Activated T-helper 17 cell treated with anti-CD3 and anti-CD28 coated beads, Interleukin-2, amount 50 U/mL, for 72 hours (primary cell): ENCODE measurements around the gene PDSS1. TPM values are rescaled to one million over a fixed set of nuclear protein-coding genes. Genes with fewer than 3 reads are reported as not detected.
A peak's percentile ranks its signal among the peaks of the same experiment; 100 is the strongest.

Source experiments
- ATAC-seq: fragments of 150-1000 bp; cut with Tn5 transposase; replicated peaks from 2 replicates; pipeline ENCODE4 v1.10.0; 2021; ENCODE audit warnings: mild to moderate bottlenecking, moderate library complexity
- H3K27ac Mint-ChIP-seq: one replicate; pipeline ENCODE4 v1.8.0; 2022; ENCODE audit warnings: mixed read lengths
- H3K27me3 Mint-ChIP-seq: one replicate; pipeline ENCODE4 v1.8.0; 2022; ENCODE audit warnings: mixed read lengths
- H3K36me3 Mint-ChIP-seq: one replicate; pipeline ENCODE4 v1.8.0; 2022; ENCODE audit warnings: low read depth, mild to moderate bottlenecking, mixed read lengths
- H3K4me1 Mint-ChIP-seq: one replicate; pipeline ENCODE4 v1.8.0; 2022; ENCODE audit warnings: mixed read lengths
- H3K4me3 Mint-ChIP-seq: one replicate; pipeline ENCODE4 v1.8.0; 2022; ENCODE audit warnings: mild to moderate bottlenecking, mixed read lengths
- H3K9me3 Mint-ChIP-seq: one replicate; pipeline ENCODE4 v1.8.0; 2022; ENCODE audit warnings: mixed read lengths
- total RNA-seq, 2 donors: library from RNA; stranded (reverse); gene quantifications; one replicate each; pipeline ENCODE4 v1.2.3, GENCODE V29; 2022

Gene PDSS1
- total RNA-seq, 2 donors from 2014 or later = 10.9 to 32.1 TPM

GRCh38 chr10:26714415-26715136 is 17.1 kb downstream of the PDSS1 start:
- ATAC-seq = no peak
- H3K4me1 Mint-ChIP-seq = no peaks in the 10 kb centered on the region
- H3K4me3 Mint-ChIP-seq = no peak overlapping the region
- H3K36me3 Mint-ChIP-seq = peaks cover 67% of the 10 kb centered on the region
- H3K27me3 Mint-ChIP-seq = no peaks in the 10 kb centered on the region
- no peaks in the 10 kb centered on the region for H3K9me3 Mint-ChIP-seq
- H3K27ac Mint-ChIP-seq = no peak overlapping the region

- no peaks in the 10 kb centered on the region for H3K9me3 Mint-ChIP-seq
- ATAC-seq = no peak
- no peak overlapping the region for H3K27ac Mint-ChIP-seq
- no peak overlapping the region for H3K4me3 Mint-ChIP-seq
- no peaks in the 10 kb centered on the region for H3K4me1 Mint-ChIP-seq
- H3K27me3 Mint-ChIP-seq = no peaks in the 10 kb centered on the region
- peaks cover 69% of the 10 kb centered on the region for H3K36me3 Mint-ChIP-seq
Measured at GRCh38 chr10:26715137-26715487, 17.6 kb downstream of the PDSS1 start.

- no peaks in the 10 kb centered on the region for H3K9me3 Mint-ChIP-seq
- ATAC-seq = no peak
- H3K4me1 Mint-ChIP-seq = no peaks in the 10 kb centered on the region
- H3K4me3 Mint-ChIP-seq = no peak overlapping the region
- no peak overlapping the region for H3K27ac Mint-ChIP-seq
- peaks cover 86% of the 10 kb centered on the region for H3K36me3 Mint-ChIP-seq
- H3K27me3 Mint-ChIP-seq = no peaks in the 10 kb centered on the region
Measured at GRCh38 chr10:26717476-26717875, 20.0 kb downstream of the PDSS1 start.

- H3K4me3 Mint-ChIP-seq = peak overlapping the region; percentile 38
- peaks cover 90% of the 10 kb centered on the region for H3K36me3 Mint-ChIP-seq
- H3K4me1 Mint-ChIP-seq = no peaks in the 10 kb centered on the region
- H3K27ac Mint-ChIP-seq = peak overlapping the region; percentile 89
- peak; percentile 97 for ATAC-seq
- H3K27me3 Mint-ChIP-seq = no peaks in the 10 kb centered on the region
- no peaks in the 10 kb centered on the region for H3K9me3 Mint-ChIP-seq
Measured at GRCh38 chr10:26721561-26721960, 24.1 kb downstream of the PDSS1 start.

GRCh38 chr10:26723016-26723415 is 25.5 kb downstream of the PDSS1 start:
- Mint-ChIP-seq H3K4me3 (no peak overlapping the region), H3K27me3 (no peaks in the 10 kb centered on the region), H3K27ac (no peak overlapping the region), H3K36me3 (peaks cover 93% of the 10 kb centered on the region), H3K9me3 (no peaks in the 10 kb centered on the region), H3K4me1 (no peaks in the 10 kb centered on the region)
- no peak for ATAC-seq

- no peak overlapping the region for H3K4me3 Mint-ChIP-seq
- H3K27ac Mint-ChIP-seq = peak overlapping the region; percentile 23
- ATAC-seq = peak; percentile 55
- no peaks in the 10 kb centered on the region for H3K27me3 Mint-ChIP-seq
- H3K4me1 Mint-ChIP-seq = peaks cover 4% of the 10 kb centered on the region
- H3K36me3 Mint-ChIP-seq = peaks cover 96% of the 10 kb centered on the region
- H3K9me3 Mint-ChIP-seq = no peaks in the 10 kb centered on the region
Measured at GRCh38 chr10:26725837-26726727, 28.6 kb downstream of the PDSS1 start.

- Mint-ChIP-seq H3K27ac (no peak overlapping the region), H3K27me3 (no peaks in the 10 kb centered on the region), H3K4me1 (peaks cover 4% of the 10 kb centered on the region), H3K4me3 (no peak overlapping the region), H3K36me3 (peaks cover 95% of the 10 kb centered on the region), H3K9me3 (no peaks in the 10 kb centered on the region)
- no peak for ATAC-seq
Measured at GRCh38 chr10:26727005-26727404, 29.5 kb downstream of the PDSS1 start.

GRCh38 chr10:26728957-26729356 is 31.5 kb downstream of the PDSS1 start:
- no peaks in the 10 kb centered on the region for H3K9me3 Mint-ChIP-seq
- H3K4me3 Mint-ChIP-seq = no peak overlapping the region
- H3K4me1 Mint-ChIP-seq = peaks cover 4% of the 10 kb centered on the region
- ATAC-seq = no peak
- H3K36me3 Mint-ChIP-seq = peaks cover 98% of the 10 kb centered on the region
- H3K27me3 Mint-ChIP-seq = no peaks in the 10 kb centered on the region
- no peak overlapping the region for H3K27ac Mint-ChIP-seq

- Mint-ChIP-seq H3K4me1 (peaks cover 4% of the 10 kb centered on the region), H3K27ac (no peak overlapping the region), H3K36me3 (peaks cover 98% of the 10 kb centered on the region), H3K27me3 (no peaks in the 10 kb centered on the region), H3K4me3 (no peak overlapping the region), H3K9me3 (no peaks in the 10 kb centered on the region)
- no peak for ATAC-seq
Measured at GRCh38 chr10:26729395-26729794, 31.9 kb downstream of the PDSS1 start.

- ATAC-seq = no peak
- Mint-ChIP-seq H3K27ac (no peak overlapping the region), H3K9me3 (no peaks in the 10 kb centered on the region)
Measured at GRCh38 chr10:26730552-26730951, 33.1 kb downstream of the PDSS1 start.

GRCh38 chr10:26733750-26734568 is 36.5 kb downstream of the PDSS1 start:
- H3K9me3 Mint-ChIP-seq = no peaks in the 10 kb centered on the region
- H3K27ac Mint-ChIP-seq = peak overlapping the region; percentile 53
- no peaks in the 10 kb centered on the region for H3K27me3 Mint-ChIP-seq
- no peak for ATAC-seq
- H3K4me3 Mint-ChIP-seq = no peak overlapping the region
- H3K4me1 Mint-ChIP-seq = peaks cover 19% of the 10 kb centered on the region
- H3K36me3 Mint-ChIP-seq = peaks cover 98% of the 10 kb centered on the region

More at GRCh38 chr10:26730552-26730951, 33.1 kb downstream of the PDSS1 start:
- Mint-ChIP-seq H3K27me3 (no peaks in the 10 kb centered on the region), H3K4me3 (no peak overlapping the region), H3K36me3 (peaks cover 98% of the 10 kb centered on the region), H3K4me1 (peaks cover 7% of the 10 kb centered on the region)

- no peak for ATAC-seq
- Mint-ChIP-seq H3K4me1 (peaks cover 29% of the 10 kb centered on the region), H3K9me3 (no peaks in the 10 kb centered on the region), H3K36me3 (peaks cover 96% of the 10 kb centered on the region), H3K4me3 (no peak overlapping the region), H3K27ac (peak overlapping the region; percentile 72), H3K27me3 (no peaks in the 10 kb centered on the region)
Measured at GRCh38 chr10:26735435-26735834, 37.9 kb downstream of the PDSS1 start.

- Mint-ChIP-seq H3K9me3 (no peaks in the 10 kb centered on the region), H3K27ac (peak overlapping the region; percentile 97), H3K27me3 (no peaks in the 10 kb centered on the region), H3K4me3 (peak overlapping the region; percentile 75), H3K36me3 (peaks cover 98% of the 10 kb centered on the region), H3K4me1 (peaks cover 31% of the 10 kb centered on the region)
- peak; percentile 78 for ATAC-seq
Measured at GRCh38 chr10:26737730-26738129, 40.2 kb downstream of the PDSS1 start.

- H3K4me1 Mint-ChIP-seq = peaks cover 36% of the 10 kb centered on the region
- no peaks in the 10 kb centered on the region for H3K9me3 Mint-ChIP-seq
- ATAC-seq = peak; percentile 14
- peak overlapping the region; percentile 97 for H3K27ac Mint-ChIP-seq
- no peaks in the 10 kb centered on the region for H3K27me3 Mint-ChIP-seq
- peaks cover 98% of the 10 kb centered on the region for H3K36me3 Mint-ChIP-seq
- H3K4me3 Mint-ChIP-seq = peak overlapping the region; percentile 75
Measured at GRCh38 chr10:26738301-26738911, 40.9 kb downstream of the PDSS1 start.
